Rectal smooth muscle tissue (tissue), 1 donor: Measurements from ENCODE around the gene CDHR2.
A peak's percentile ranks its signal among the peaks of the same experiment; 100 is the strongest.
"Not testable (repeated sequence)": the region's sequence is repeated elsewhere in the genome, so short reads cannot be mapped to it uniquely, and the experiment has no call there.

Source experiments
- H3K27ac ChIP-seq: one replicate; pipeline ENCODE4 v1.7.0; 2013; ENCODE audit warnings: low read depth, low read length, inconsistent platforms
- H3K27me3 ChIP-seq: one replicate; pipeline ENCODE4 v1.7.0; 2013; ENCODE audit warnings: low read length; ENCODE audit not compliant: control insufficient read depth, insufficient read depth
- H3K36me3 ChIP-seq: one replicate; pipeline ENCODE4 v1.7.0; 2013; ENCODE audit warnings: low read length; ENCODE audit not compliant: control insufficient read depth, insufficient read depth
- H3K4me1 ChIP-seq: one replicate; pipeline ENCODE4 v1.7.0; 2013; ENCODE audit warnings: low read length; ENCODE audit not compliant: control insufficient read depth, insufficient read depth
- H3K4me3 ChIP-seq: one replicate; pipeline ENCODE4 v1.7.0; 2013; ENCODE audit warnings: low read length
- H3K9ac ChIP-seq: one replicate; pipeline ENCODE4 v1.7.0; 2013; ENCODE audit warnings: low read length

Gene CDHR2

GRCh38 chr5:176597417-176598389 is 48.6 kb downstream of the CDHR2 start:
- no peaks in the 10 kb centered on the region for H3K27me3 ChIP-seq
- no peak overlapping the region for H3K27ac ChIP-seq
- H3K4me1 ChIP-seq: no peaks in the 10 kb centered on the region
- H3K36me3 ChIP-seq: no peaks in the 10 kb centered on the region
- no peak overlapping the region for H3K9ac ChIP-seq
- H3K4me3 ChIP-seq: peak overlapping the region; percentile 25

GRCh38 chr5:176599749-176600430 is 50.7 kb downstream of the CDHR2 start:
- not testable (repeated sequence) for H3K4me3 ChIP-seq, H3K36me3 ChIP-seq, H3K4me1 ChIP-seq, H3K27ac ChIP-seq, H3K9ac ChIP-seq, H3K27me3 ChIP-seq

GRCh38 chr5:176601901-176602482 is 52.9 kb downstream of the CDHR2 start:
- Histone ChIP-seq H3K27me3 (no peaks in the 10 kb centered on the region), H3K4me1 (no peaks in the 10 kb centered on the region), H3K27ac (no peak overlapping the region), H3K9ac (no peak overlapping the region), H3K36me3 (no peaks in the 10 kb centered on the region), H3K4me3 (no peak overlapping the region)

GRCh38 chr5:176603091-176603490 is 53.9 kb downstream of the CDHR2 start:
- Histone ChIP-seq H3K27me3 (no peaks in the 10 kb centered on the region), H3K27ac (no peak overlapping the region), H3K9ac (no peak overlapping the region), H3K4me1 (no peaks in the 10 kb centered on the region), H3K36me3 (no peaks in the 10 kb centered on the region), H3K4me3 (no peak overlapping the region)

- no peak overlapping the region for H3K27ac ChIP-seq
- peaks cover 7% of the 10 kb centered on the region for H3K27me3 ChIP-seq
- no peaks in the 10 kb centered on the region for H3K4me1 ChIP-seq
- H3K36me3 ChIP-seq: no peaks in the 10 kb centered on the region
- H3K4me3 ChIP-seq: no peak overlapping the region
- H3K9ac ChIP-seq: no peak overlapping the region
These were observed 56.9 kb downstream of the CDHR2 start for GRCh38 chr5:176606032-176606431.

- H3K27me3 ChIP-seq: peaks cover 9% of the 10 kb centered on the region
- no peak overlapping the region for H3K27ac ChIP-seq
- no peak overlapping the region for H3K4me3 ChIP-seq
- H3K4me1 ChIP-seq: no peaks in the 10 kb centered on the region
- H3K9ac ChIP-seq: no peak overlapping the region
- no peaks in the 10 kb centered on the region for H3K36me3 ChIP-seq
These were observed 57.7 kb downstream of the CDHR2 start for GRCh38 chr5:176606875-176607274.

GRCh38 chr5:176608142-176608705 is 59.1 kb downstream of the CDHR2 start:
- no peaks in the 10 kb centered on the region for H3K36me3 ChIP-seq
- H3K4me1 ChIP-seq: no peaks in the 10 kb centered on the region
- peaks cover 13% of the 10 kb centered on the region for H3K27me3 ChIP-seq
- no peak overlapping the region for H3K4me3 ChIP-seq
- H3K9ac ChIP-seq: no peak overlapping the region
- H3K27ac ChIP-seq: no peak overlapping the region

GRCh38 chr5:176608937-176609723 is 60.0 kb downstream of the CDHR2 start:
- Histone ChIP-seq H3K4me3 (peak overlapping the region; percentile 37), H3K27ac (no peak overlapping the region), H3K4me1 (no peaks in the 10 kb centered on the region), H3K36me3 (no peaks in the 10 kb centered on the region), H3K9ac (no peak overlapping the region), H3K27me3 (peaks cover 13% of the 10 kb centered on the region)

GRCh38 chr5:176609724-176610434 is 60.7 kb downstream of the CDHR2 start, which contains the start of gene GPRIN1:
GPRIN1 (minus strand) TSS chr5:176610156; CDS start chr5:176599834, 10,322 bp downstream.
- peak within 1 kb of the TSS; percentile 52 for H3K4me3 ChIP-seq

GRCh38 chr5:176610435-176610773 is 61.3 kb downstream of the CDHR2 start:
- Histone ChIP-seq H3K4me1 (no peaks in the 10 kb centered on the region), H3K36me3 (no peaks in the 10 kb centered on the region), H3K27me3 (peaks cover 13% of the 10 kb centered on the region), H3K4me3 (peak overlapping the region; percentile 52), H3K9ac (no peak overlapping the region), H3K27ac (no peak overlapping the region)

More at GRCh38 chr5:176609724-176610434, 60.7 kb downstream of the CDHR2 start, which contains the start of gene GPRIN1:
- Histone ChIP-seq H3K27ac (no peak within 1 kb of the TSS), H3K27me3 (peaks cover 13% of the 10 kb centered on the region), H3K9ac (no peak within 1 kb of the TSS), H3K36me3 (no peaks in the 10 kb centered on the region), H3K4me1 (no peaks in the 10 kb centered on the region)

- H3K36me3 ChIP-seq: no peaks in the 10 kb centered on the region
- no peak overlapping the region for H3K9ac ChIP-seq
- H3K27me3 ChIP-seq: peaks cover 16% of the 10 kb centered on the region
- H3K4me1 ChIP-seq: no peaks in the 10 kb centered on the region
- H3K27ac ChIP-seq: no peak overlapping the region
- no peak overlapping the region for H3K4me3 ChIP-seq
These were observed 62.3 kb downstream of the CDHR2 start for GRCh38 chr5:176611435-176611834.
